B cell (primary cell): Measurements from ENCODE around the gene RREB1. TPM values are rescaled to one million over a fixed set of nuclear protein-coding genes. Genes with fewer than 3 reads are reported as not detected.

Experiments
- ATAC-seq: fragments of 200-7000 bp; cut with Tn5 transposase; one replicate; pipeline ENCODE4 v1.10.0; 2021; ENCODE audit warnings: low read depth, mild to moderate bottlenecking, moderate number of reproducible peaks, moderate library complexity
- CTCF ChIA-PET: fragments of 350-600 bp; sonication (Branson Sonifier 250); formaldehyde crosslinking; loops from one replicate; lab custom pipeline; 2021; ENCODE audit warnings: antibody characterized with exemption, inconsistent platforms; lab: Charles Lee
- POLR2A ChIA-PET: fragments of 350-600 bp; sonication (Branson Sonifier 250); formaldehyde crosslinking; loops from one replicate; lab custom pipeline; 2021; ENCODE audit warnings: antibody characterized with exemption; lab: Charles Lee
- DNase-seq: peaks from one replicate; pipeline ENCODE4 v3.0.0; 2013
- H2AFZ ChIP-seq: 2 replicates; pipeline ENCODE4 v1.6.1; 2012; ENCODE audit warnings: mild to moderate bottlenecking, low read depth, low read length; ENCODE audit not compliant: insufficient read depth, poor library complexity, severe bottlenecking
- H3K27ac ChIP-seq, 2 donors: 1 replicate in 1 of 2; 2 replicates in 1 of 2; pipeline ENCODE4 v1.5.1; 2012 to 2013; ENCODE audit warnings: low read length in 2 of 2, mild to moderate bottlenecking in 2 of 2, moderate library complexity in 1 of 2
- H3K27me3 ChIP-seq, 4 experiments: fragments of 200-600 bp in 1 of 4; sonication (generic) in 1 of 4; replicated peaks in 1 of 4; 1 replicate in 2 of 4; 2 replicates in 2 of 4; pipeline versions ENCODE4 v1.6.1 to v1.7.0; 2013 to 2016; ENCODE audit warnings: low read length in 3 of 4, mild to moderate bottlenecking in 2 of 4, mixed read lengths in 1 of 4, moderate library complexity in 1 of 4; ENCODE audit not compliant: insufficient read depth in 4 of 4, control insufficient read depth in 3 of 4; ENCODE audit errors: control extremely low read depth in 1 of 4
- H3K36me3 ChIP-seq, 2 experiments: replicated peaks in 1 of 2; 1 replicate in 1 of 2; 2 replicates in 1 of 2; pipeline versions ENCODE4 v1.6.1 to v1.7.1; 2013; ENCODE audit warnings: low read length in 1 of 2; ENCODE audit not compliant: insufficient read depth in 2 of 2, control insufficient read depth in 1 of 2; ENCODE audit errors: control extremely low read depth in 1 of 2, extremely low read depth in 1 of 2
- H3K4me1 ChIP-seq, 2 donors: fragments of 200-600 bp in 1 of 2; sonication (generic) in 1 of 2; 1 replicate in 1 of 2; 2 replicates in 1 of 2; pipeline versions ENCODE4 v1.5.1 to v1.6.1; 2013 to 2017; ENCODE audit warnings: low read length in 2 of 2; ENCODE audit not compliant: control insufficient read depth in 2 of 2, insufficient read depth in 2 of 2
- H3K4me2 ChIP-seq: replicated peaks from 2 replicates; pipeline ENCODE3; 2012; ENCODE audit warnings: mild to moderate bottlenecking, low read depth, low read length; ENCODE audit not compliant: poor library complexity, severe bottlenecking
- H3K4me3 ChIP-seq, 5 experiments: fragments of 200-600 bp in 1 of 5; sonication (generic) in 1 of 5; 1 replicate in 3 of 5; 2 replicates in 2 of 5; pipeline versions ENCODE4 v1.5.1 to v1.7.0; 2011 to 2016; ENCODE audit warnings: low read length in 4 of 5, mild to moderate bottlenecking in 4 of 5, low read depth in 2 of 5, control low read depth in 1 of 5, moderate library complexity in 1 of 5; ENCODE audit not compliant: insufficient read depth in 1 of 5; ENCODE audit errors: control extremely low read depth in 1 of 5, extremely low read depth in 1 of 5
- H3K79me2 ChIP-seq: fragments of 200-600 bp; sonication (generic); one replicate; pipeline ENCODE4 v1.6.0; 2016; ENCODE audit warnings: low read length; ENCODE audit not compliant: control insufficient read depth, insufficient read depth
- H3K9ac ChIP-seq: fragments of 200-600 bp; sonication (generic); 2 replicates; pipeline ENCODE4 v1.6.1; 2017; ENCODE audit warnings: mild to moderate bottlenecking, low read length, moderate library complexity
- H3K9me3 ChIP-seq, 3 donors: one replicate each; pipeline versions ENCODE4 v1.6.1 to v1.7.1; 2013; ENCODE audit warnings: low read length in 2 of 3; ENCODE audit not compliant: control insufficient read depth in 2 of 3, insufficient read depth in 1 of 3; ENCODE audit errors: control extremely low read depth in 1 of 3
- H4K20me1 ChIP-seq: 2 replicates; pipeline ENCODE4 v1.6.0; 2012; ENCODE audit warnings: mild to moderate bottlenecking, low read length; ENCODE audit not compliant: insufficient read depth, control insufficient read depth, poor library complexity, severe bottlenecking
- H3K27ac Mint-ChIP-seq: one replicate; pipeline ENCODE4 v1.8.0; 2021; ENCODE audit warnings: mixed read lengths
- H3K27me3 Mint-ChIP-seq: one replicate; pipeline ENCODE4 v1.8.0; 2021; ENCODE audit warnings: mixed read lengths
- H3K4me1 Mint-ChIP-seq: one replicate; pipeline ENCODE4 v1.8.0; 2021; ENCODE audit warnings: mixed read lengths
- H3K4me3 Mint-ChIP-seq: one replicate; pipeline ENCODE4 v1.8.0; 2021; ENCODE audit warnings: mixed read lengths
- H3K9me3 Mint-ChIP-seq: one replicate; pipeline ENCODE4 v1.8.0; 2022; ENCODE audit warnings: mixed read lengths; ENCODE audit not compliant: insufficient read depth
- CTCF ChIP-seq: fragments of 200-600 bp; IDR thresholded peaks from one replicate; pipeline ENCODE4 v1.8.0; 2022; ENCODE audit warnings: antibody characterized with exemption, mild to moderate bottlenecking
- EZH2 ChIP-seq: IDR thresholded peaks from 2 replicates; pipeline ENCODE4 v1.6.1; 2012; ENCODE audit warnings: borderline replicate concordance, low read depth, mild to moderate bottlenecking, moderate library complexity, low read length; ENCODE audit not compliant: insufficient read depth, poor library complexity, severe bottlenecking
- WGBS: methylation state at CpG from one replicate; pipeline ENCODE4 v1.1.5; 2013; ENCODE audit warnings: missing lambda C conversion rate; ENCODE audit not compliant: insufficient coverage; 5-methylcytosine and 5-hydroxymethylcytosine counted together
- intact Hi-C: fragments of 100-400 bp; cut with micrococcal nuclease; formaldehyde crosslinking; loops from one replicate; pipeline ENCODE4 v1.10.0; 2022
- polyA plus RNA-seq: library from polyadenylated mRNA; depleted of rRNA; stranded (reverse); fragments of >200 nt; gene quantifications from 2 replicates; pipeline ENCODE4 v1.2.3, GENCODE V29; 2012
- total RNA-seq, 2 donors: library from RNA; stranded (reverse); fragments of 120-200 nt in 1 of 2; gene quantifications; 1 replicate in 1 of 2; 2 replicates in 1 of 2; pipeline versions ENCODE4 v1.2.3 to v1.2.4, GENCODE V29; 2013 to 2022

Gene RREB1
- total and polyA plus RNA-seq, 2 donors (not counting 1 experiment from before 2014, with no cell fraction given) = 10.4 to 58.6 TPM

GRCh38 chr6:7073082-7073820 is 34.5 kb upstream of the RREB1 start:
- intact Hi-C loops = loop anchor here (1.0 to 10.0 kb wide), 5 partner anchors 13 to 162 kb away; partner anchors contain the start of gene RREB1
- ChIA-PET POLR2A (interaction anchor here (0.6 to 1.2 kb wide), 6 partner anchors 8 to 486 kb away, joined by 3 to 8 read pairs (median 4); no protein-coding TSS in a partner anchor), CTCF (interaction anchor here (0.8 to 1.7 kb wide), 6 partner anchors 14 to 166 kb away, joined by 3 to 6 read pairs (median 3); no protein-coding TSS in a partner anchor)
- Histone ChIP-seq H3K27ac (peak overlapping the region; percentile 24 to 75), H2AFZ (peak overlapping the region; percentile 48), H3K9ac (peak overlapping the region; percentile 45), H4K20me1 (no peaks in the 10 kb centered on the region), H3K4me2 (peak overlapping the region; percentile 66), H3K79me2 (no peaks in the 10 kb centered on the region), H3K4me3 (peak overlapping the region in 2 of 5 experiments; percentile 0 to 47), H3K27me3 (no peaks in the 10 kb centered on the region), H3K4me1 (peaks cover 6 to 17% of the 10 kb centered on the region in 2 donors), H3K9me3 (no peaks in the 10 kb centered on the region), H3K36me3 (no peaks in the 10 kb centered on the region)
- 92% methylated on average over 2 of the region's 10 CpGs for WGBS
- Mint-ChIP-seq H3K4me3 (peak overlapping the region; percentile 72), H3K27ac (peak overlapping the region; percentile 79), H3K4me1 (peaks cover 10% of the 10 kb centered on the region), H3K9me3 (no peaks in the 10 kb centered on the region), H3K27me3 (no peaks in the 10 kb centered on the region)
- DNase-seq (no peak), ATAC-seq (no peak)
- TF ChIP-seq EZH2 (no peak), CTCF (no peak)
